HL-60/S4 treated with retinoic acid at 250 ng/mL for 4 days and 3 days (cell line): ENCODE data around the gene SPTLC3.

Experiments used
- in situ Hi-C: fragments of 300-500 bp; cut with MboI; formaldehyde crosslinking; loops from 2 replicates; pipeline ENCODE4 v1.7.0; 2022; ENCODE audit warnings: low sequenced_read_pairs

SPTLC3 gene

DNA sequence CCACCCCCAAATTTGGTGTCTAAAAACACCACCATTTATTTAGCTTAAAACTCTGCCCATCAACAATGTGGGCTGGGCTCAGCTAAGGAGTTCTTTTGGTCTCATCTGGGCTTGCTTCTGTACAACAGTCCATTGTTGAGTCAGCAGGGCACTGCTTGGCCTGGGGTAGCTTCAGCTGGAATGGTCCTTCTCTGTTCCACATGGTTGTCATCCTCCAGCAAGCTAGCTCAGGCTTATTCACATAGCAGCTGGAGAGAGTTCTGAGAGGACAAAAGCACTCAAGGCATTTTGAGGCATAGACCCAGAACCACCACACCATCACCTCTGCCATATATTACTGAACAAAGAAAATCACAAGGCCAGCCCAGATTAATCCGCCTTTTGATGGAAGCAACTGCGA lies 116.7 kb downstream of the SPTLC3 start:
- in situ Hi-C loops, result no loop called here

DNA sequence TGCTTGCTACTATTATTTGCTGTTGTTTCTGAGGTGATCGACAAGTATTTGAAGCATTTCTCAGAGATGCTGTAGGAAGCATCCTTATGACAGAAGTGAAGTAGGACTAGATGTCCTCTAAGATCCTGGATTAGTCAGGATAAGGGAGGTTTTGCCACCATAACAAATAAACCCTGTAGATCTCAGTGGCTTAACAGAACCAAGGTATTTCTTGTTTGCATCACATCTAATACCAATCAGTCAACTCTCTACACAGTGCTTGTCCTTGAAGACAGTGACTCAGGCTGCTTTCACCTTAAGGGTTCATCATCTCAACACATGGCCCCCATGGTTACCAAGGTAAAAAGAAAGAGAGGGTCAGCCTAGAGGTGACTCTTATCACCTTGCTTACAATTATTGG lies 119.4 kb downstream of the SPTLC3 start:
- in situ Hi-C loops, result no loop called here

DNA sequence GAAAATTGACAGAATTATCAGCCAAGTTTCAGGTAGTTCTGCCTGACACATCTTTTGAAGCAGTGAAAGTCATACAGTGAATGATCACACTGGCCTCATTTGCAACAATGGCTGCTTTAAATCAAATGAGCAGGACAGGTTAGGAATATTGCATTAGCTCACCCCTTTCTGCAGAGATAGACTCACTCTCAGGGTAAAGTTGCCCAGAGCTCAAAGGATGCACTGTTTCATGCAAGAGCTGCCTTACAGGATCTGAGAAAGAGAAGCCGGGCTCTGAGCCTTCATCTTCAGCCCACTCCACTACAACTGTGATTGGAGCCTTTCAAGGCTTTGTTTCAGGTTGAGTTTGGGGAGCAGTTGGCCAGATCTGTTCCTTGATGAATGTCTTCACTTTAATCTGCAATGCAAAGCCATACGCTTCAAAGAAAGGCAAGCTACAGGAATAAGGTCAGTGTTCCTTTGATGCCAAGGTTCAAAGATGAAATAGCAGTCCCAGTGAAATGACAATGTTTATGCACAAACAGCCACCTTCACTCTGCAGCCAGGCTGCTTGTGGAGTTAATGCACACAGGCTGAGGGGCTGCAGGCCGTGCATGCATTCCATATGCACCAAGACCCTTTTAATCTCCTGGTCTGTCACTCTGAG lies 121.4 kb downstream of the SPTLC3 start:
- in situ Hi-C loops, result no loop called here

DNA sequence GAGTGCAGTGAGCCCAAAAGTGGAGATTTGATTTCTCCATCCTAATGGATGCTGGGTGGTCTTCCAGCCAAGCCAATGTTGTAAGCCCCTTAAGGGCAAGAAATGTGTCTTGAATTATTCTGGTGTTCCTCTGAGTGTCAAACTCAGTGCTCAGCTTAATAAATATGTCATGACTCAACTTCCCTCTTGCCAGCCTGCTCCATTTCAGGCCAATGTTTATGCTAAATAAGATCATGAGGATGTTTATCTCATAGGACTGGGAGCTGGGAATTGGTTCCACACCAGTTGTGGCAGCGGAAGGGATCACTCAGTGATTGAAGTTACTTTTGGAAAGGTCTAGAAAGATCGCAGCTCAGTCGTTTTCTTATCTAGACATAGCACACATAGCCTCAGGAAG lies 121.9 kb downstream of the SPTLC3 start:
- in situ Hi-C loops, result no loop called here

DNA sequence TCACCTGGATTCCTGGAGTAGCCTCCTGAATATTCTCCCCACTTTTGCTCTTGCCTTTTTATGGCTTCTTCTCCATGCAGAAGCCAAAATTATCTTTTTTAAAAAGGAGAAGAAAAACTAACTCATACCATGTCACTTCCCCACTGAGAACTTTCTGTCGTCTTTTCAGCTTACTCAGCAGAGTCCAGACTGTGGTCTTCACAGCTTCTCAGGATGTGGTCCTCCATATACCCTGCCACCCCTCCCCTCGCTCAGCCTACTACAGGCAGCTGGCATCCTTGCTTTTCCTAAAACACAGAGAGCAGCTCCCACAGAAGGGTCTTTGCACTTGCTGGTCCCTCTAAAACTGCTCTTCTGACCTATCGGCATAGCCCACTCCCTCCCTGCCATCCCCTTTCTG lies 122.9 kb downstream of the SPTLC3 start:
- in situ Hi-C loops, result no loop called here

DNA sequence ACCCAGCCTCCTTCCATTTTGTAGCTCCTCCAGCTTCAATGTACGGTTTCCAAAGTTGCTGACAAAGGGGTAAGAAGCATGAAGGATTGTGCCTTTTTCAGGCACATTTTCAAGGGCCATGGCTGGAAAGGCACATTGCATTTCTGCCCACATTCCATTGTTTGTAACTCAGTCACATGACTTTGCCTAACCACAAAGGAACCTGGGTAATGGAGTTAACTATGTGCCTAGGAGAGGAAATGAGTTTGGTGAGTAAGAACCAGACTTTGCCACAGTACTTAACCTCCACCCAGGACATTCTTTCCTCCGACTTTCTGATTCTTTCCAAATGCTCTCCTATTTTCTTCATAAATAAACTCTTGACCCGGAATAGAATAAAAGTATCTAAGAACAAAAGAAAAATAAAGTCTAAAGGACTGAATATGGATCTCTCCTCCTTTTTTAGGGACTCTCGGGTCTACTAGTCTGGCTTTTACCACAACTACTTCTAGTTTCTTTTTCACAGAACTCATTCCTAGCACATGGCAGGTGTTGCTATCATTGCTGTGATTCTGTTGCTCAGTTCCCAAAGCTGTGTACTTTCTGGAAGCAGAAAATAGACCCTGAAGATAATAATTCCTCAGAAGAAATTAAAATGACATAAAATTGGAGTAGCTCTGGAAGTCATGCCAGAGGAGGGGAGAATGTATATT lies 130.8 kb downstream of the SPTLC3 start:
- in situ Hi-C loops, result no loop called here

DNA sequence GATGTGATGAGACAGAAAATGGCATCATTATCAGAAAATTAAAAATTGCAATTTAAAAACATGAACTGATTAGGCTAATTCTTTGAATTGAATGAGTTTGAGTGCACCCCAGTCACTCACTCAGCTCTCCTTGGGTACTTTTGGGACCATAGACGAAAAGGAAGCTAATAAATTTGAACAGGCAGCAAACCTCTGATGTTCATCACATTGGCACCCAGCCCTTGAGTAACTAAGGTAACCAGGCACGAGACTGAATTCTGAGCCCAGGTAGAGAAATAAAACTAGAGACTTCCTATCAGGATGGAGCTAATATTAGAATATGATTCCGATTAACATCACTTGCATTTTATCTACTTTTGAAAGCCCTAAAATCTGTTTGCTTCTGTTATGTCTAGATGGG lies 131.4 kb downstream of the SPTLC3 start:
- in situ Hi-C loops, result no loop called here

DNA sequence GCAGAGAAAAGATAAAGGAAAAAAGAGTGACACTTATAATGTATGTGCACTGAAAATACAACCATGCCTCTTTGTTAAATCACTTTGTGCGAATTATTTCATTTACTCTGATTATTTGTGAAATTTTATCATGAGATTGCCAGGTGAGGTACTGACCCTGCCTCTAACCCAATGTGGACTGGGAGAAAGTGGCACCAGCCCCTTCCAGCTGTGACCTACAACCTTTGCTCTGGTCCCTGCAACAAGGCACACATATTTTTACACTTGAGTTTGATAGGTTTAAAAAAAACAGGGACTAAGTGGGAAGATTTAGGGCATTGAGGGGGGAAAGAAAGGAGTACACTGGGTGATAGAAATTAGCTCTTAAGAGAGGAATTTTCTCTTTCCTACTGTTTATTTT lies 132.0 kb downstream of the SPTLC3 start:
- in situ Hi-C loops, result no loop called here

DNA sequence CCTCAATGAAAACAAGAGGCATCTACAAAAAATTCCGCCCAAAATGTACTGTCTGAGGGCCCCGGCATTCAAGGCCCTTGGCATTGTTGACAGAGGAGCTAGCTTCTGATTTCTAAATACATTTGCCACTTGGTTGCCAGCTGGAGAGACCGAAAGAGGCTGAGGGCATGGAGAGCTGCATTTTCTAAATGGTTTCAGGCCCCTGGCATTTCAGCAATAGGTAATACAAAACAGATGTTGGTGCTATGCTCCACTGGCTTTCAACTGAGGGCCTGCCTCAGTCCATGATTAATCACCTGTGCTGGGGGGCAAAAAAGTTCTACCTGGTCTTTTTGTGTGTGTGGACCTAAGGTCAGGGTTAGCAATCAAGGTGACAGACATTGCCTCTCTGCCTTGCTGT lies 132.8 kb downstream of the SPTLC3 start:
- in situ Hi-C loops, result no loop called here

DNA sequence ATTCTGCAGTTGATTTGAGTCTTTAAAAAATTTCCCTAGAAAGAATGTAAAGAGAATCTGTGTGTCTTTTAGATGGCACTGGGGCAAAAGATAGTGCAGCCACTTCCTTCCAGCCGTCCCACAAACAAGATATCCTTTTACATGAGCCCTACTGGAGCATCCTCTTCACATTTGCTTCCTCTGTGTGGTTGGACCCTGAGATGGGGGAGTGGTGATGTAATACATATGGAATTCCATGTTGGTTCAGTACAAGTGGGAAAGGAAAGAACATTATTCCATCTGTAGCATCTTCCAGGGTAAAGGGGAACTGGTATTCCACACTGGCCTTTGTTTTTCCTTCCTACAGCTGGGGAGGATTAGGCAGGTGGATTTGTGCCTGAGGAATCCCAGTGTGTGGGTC lies 133.4 kb downstream of the SPTLC3 start:
- in situ Hi-C loops, result no loop called here

DNA sequence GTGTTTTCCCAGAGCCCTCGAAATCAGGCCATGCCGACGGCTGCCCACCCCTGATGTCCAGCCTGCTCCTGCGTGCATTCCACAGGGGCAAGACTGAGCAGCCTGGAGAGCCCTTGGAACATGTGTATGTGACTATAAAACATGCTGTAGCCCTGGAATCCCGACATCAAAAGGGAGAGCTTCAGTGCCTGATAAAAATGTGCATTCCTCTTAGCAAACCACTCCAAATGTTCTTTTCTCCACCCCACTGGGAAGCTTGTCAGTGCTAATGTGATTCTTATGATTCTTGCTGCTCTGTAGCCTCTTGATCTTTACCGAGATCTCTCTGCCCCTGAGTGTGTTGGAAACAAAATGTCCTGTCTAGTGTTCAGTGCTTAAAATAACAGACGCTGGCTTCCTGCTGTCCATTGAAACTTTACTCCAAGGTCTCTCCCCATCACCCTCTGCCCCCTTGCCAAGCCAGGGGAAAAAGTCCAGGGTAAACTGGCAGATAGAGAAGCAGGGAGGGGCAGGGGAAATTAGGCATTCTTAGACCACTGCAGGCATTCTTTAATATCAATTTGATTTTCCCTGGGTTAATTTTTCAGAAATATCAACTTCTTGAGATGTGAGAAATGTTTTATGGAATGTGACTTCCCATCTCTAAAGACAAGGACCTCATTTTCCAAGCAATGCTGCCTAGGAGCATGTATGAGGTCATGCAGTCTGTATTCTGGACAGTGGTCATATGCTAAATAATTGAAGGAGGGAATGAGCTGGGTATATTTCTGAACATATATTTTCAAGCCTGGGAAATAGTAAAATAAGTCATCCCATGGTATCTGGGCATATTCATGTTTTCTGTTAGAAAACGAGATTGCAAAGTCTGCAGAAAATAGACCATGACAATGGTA lies 138.5 kb downstream of the SPTLC3 start:
- in situ Hi-C loops, result no loop called here

DNA sequence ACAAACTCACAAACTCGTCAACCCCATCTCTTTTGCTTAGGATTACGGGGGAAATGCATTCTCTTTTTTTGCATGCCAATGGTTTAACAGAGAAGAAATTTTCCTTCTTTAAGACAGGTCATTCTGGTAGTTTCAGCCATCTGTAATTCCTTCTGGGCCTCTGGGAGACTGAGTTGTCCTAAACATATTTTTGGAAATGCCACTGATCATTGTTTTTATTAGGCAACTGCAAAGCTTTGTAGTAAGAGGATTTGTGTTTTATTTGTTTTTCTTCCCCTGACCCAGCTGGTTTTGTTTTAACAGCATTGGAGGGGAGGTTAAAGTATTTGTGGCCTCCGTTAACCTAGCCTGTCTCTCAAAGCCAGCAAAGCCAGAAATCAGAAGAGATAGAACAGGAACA lies 139.2 kb downstream of the SPTLC3 start:
- in situ Hi-C loops, result no loop called here

DNA sequence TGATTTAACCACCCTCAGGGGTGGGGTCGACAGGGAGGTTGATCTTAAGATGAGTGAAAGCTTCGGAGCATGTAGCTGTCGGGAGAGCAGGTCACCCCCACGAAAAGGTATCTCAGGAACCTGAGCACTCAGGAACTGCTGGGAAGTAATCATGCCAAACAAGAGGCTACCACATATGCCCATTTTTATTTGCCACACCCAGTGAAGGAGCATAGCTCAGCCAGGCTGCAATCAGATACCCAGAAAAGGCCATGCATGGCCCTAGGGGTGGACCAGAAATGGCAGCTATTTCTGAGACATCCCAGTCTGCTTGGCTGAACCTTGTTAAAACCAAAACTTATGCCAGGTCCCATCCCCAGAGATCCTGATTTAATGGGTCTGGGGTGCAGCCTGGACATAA lies 139.6 kb downstream of the SPTLC3 start:
- in situ Hi-C loops, result no loop called here

DNA sequence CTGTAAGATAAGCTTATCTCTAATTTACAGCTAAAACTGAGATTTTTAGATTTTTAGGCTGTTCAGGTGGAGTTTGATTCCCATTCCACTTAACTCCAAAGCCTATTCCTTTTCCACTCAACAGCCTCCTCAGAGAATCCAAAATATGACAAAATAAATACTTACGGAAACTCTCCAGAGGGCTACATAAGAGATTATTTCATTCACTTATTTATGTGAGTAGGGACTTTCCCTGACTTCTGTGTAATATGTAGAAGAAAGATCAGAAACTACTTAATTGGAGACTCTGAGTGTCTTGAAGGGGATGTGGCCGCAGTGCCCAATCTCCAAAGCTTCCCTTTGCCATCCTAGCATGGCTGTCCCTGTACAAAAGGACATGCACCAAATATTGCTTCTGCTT lies 140.2 kb downstream of the SPTLC3 start:
- in situ Hi-C loops, result no loop called here

DNA sequence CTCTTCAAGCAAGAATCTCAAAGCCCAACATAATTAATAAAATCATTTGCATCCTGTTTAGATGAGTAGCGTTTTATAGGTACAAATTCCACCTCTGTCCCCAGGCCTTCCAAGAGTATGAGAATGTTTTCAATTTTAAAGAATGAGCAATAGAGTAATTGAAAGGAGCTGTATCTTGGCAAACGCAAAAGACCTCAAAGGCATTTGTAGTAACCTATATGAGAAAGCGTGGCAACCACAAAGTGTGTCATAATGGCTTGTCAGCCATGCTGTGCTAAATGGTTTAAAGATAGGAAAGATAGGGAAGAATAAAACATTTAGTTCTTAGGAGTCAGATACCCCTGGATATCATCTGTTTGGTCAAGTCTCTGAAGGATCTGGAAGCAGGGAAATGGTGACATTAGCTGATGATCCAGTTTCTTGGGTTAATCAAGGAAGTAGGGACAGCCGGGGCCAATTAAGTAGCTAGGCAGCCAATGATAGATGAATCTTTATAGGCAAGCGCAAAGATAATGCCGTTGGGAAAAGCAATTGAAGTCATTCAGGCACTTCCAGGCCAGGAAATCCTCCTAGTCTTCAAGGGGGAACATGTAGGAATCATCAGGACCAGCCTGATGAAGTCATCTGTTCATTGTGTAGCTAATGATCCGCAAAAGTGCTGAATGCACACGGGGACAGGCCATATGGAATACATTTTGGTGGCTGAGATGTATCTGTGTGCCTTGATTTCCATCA lies 140.8 kb downstream of the SPTLC3 start:
- in situ Hi-C loops, result no loop called here

DNA sequence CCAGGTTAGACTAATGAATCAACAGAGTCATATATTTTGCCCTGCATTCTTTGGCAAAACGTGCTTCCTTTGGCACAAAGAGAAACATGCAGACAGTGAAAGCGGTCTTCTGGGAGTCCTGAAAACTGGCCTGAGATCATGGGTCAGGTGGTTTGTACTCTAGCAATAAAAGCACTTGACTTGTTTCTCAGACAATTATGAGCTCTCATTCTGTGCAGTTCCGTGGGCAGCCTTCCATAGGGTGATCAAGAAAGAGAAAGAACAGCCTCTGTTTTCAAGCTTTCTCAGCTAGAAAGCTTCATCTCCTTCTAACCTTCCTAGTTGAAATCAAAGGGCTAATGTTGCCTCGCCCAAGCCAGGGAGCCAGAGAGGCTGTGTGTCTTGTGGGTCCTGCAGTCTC lies 149.6 kb downstream of the SPTLC3 start:
- in situ Hi-C loops, result no loop called here

DNA sequence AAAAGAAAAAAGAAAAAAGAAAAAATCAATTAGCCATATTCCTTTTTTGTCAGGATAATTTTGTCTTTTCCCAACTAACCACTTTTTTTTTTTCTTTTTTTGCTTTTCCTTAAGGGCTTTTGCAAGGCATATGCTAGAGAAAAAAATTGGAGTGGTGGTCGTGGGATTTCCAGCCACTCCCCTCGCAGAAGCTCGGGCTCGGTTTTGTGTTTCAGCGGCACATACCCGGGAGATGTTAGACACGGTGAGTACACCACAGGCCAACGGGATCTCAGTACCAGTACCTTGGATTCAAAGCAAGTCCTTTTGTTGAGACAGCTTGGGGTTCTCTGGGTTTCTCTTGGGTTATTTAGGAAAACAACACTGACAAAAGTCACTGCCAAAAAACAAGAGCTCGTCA lies 151.1 kb downstream of the SPTLC3 start:
- in situ Hi-C loops, result no loop called here

DNA sequence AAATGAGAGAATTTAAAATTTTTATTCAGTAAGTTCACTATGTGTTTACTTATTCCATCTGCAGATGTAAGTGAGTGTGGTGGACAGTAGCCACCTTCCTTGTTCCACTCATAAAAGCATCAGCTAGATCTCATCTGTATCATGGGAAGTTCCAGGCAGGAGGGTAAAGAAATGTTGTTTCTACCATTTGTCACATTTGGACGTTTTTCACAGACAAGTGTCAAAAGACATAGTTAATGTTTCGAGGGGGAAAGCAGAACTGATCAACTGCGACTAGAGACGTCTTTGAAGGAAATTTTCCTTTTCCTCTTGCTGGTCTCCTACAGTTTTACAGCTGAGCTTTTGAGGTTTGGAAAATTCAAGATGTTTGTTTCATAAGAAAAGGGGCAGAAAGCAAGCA lies 156.4 kb downstream of the SPTLC3 start:
- in situ Hi-C loops, result no loop called here

DNA sequence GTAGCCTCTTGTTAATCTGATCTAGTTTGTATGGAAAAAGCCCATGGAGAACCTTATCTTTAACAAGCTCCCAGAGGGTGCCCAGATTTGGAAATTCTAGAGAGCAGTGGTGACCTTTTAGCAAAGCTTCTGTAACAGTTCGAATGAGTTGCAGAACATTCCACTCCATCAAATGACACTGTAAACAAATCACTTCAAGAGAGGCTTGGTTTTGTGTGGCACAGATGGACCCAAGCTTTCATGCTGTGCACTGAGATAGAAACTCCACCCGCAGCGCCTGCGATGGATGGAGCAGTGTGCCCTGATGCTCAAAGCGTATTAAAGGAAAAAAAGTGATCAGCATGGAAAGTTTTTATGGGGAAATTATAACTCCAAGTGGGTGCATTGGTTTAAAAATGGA lies 157.2 kb downstream of the SPTLC3 start:
- in situ Hi-C loops, result no loop called here

DNA sequence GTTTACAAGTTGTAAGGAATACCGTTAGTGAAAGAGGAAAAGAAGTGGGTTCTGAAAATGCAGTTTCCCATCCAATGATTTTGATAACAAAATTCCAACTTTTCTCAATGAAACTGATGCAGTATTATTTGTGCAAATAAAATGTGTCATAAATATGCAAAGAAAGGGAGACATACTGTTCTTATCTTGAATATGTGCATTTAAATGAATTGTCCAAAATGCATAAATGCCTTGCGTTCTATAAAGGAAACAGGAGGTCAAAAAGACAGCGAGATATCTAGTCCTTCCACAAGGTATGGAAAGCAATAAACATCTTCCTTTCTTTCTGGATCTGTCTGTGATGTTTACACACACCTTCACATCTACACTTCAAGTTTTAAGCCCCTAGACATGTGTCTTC lies 157.7 kb downstream of the SPTLC3 start:
- in situ Hi-C loops, result no loop called here

DNA sequence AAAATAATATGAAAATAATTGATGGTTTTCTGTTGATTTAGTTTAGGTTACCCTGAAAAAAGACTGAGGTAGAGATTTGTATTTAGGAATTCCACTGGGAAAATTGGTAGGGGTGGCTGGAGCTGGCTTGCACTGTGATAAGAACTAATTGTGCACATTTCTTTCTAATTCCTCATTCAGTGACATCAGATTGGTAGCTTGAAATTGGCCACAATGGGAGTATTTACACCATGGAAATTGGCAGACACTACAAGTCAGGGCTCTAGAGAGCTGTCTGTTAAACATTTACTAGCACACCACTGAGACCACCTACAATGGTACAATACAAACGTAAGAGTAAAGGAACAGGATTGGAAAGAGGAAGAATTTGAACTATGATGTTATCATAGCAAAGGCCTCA lies 160.3 kb downstream of the SPTLC3 start:
- in situ Hi-C loops, result no loop called here
